ENCODE measurements around the gene NAA15. TPM values are rescaled to one million over a fixed set of nuclear protein-coding genes. Genes with fewer than 3 reads are reported as not detected.

Gene NAA15
- total RNA-seq, 2 donors from 2014 or later = 24.4 to 41.0 TPM

DNA sequence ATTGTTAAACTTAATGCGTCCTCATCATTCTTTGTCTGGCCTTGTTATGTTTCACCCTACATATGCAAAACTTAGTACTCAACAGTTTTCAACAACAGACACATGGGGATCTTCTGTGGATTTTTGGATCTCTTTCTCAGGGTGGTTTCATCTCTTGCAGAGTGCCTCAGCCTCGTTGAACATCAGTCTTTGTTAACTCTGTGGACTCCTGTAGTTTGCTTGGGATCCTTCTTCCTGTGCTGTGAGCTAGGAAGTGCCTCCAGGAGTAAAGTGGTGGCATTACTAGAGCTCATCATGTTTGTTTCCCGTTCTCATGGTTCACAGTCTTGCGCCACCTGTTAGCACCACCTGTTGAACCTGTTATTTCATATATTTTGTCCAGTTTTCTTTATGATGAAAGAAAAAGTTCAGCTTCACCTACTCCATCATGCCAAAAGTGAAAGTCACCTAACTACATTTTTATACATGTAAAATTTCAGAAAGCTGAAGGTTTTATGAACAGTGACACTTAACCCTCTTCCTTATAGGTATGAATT lies 28.4 kb downstream of the NAA15 start:
- Histone ChIP-seq H3K36me3 (no peaks in the 10 kb centered on the region), H3K4me1 (ENCODE audit: control insufficient read depth in 1 of 2, low read depth in 2 of 2) (peaks cover 4 to 19% of the 10 kb centered on the region in 2 donors), H3K4me3 (no peak overlapping the region), H3K27me3 (replicated peaks; ENCODE audit: insufficient read depth) (no peaks in the 10 kb centered on the region), H3K27ac (no peak overlapping the region), H3K9me3 (no peaks in the 10 kb centered on the region)
- DNase-seq (ENCODE audit: low spot score) (no peak), ATAC-seq (ENCODE audit: insufficient number of reproducible peaks, low FRiP score, low read depth) (no peak)
- TF ChIP-seq, protein P1, sequence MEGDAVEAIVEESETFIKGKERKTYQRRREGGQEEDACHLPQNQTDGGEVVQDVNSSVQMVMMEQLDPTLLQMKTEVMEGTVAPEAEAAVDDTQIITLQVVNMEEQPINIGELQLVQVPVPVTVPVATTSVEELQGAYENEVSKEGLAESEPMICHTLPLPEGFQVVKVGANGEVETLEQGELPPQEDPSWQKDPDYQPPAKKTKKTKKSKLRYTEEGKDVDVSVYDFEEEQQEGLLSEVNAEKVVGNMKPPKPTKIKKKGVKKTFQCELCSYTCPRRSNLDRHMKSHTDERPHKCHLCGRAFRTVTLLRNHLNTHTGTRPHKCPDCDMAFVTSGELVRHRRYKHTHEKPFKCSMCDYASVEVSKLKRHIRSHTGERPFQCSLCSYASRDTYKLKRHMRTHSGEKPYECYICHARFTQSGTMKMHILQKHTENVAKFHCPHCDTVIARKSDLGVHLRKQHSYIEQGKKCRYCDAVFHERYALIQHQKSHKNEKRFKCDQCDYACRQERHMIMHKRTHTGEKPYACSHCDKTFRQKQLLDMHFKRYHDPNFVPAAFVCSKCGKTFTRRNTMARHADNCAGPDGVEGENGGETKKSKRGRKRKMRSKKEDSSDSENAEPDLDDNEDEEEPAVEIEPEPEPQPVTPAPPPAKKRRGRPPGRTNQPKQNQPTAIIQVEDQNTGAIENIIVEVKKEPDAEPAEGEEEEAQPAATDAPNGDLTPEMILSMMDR (IDR thresholded peaks at IDR 0.05) = no peak

- TF ChIP-seq, protein P1 (IDR thresholded peaks at IDR 0.05) = no peak
- ATAC-seq (ENCODE audit: insufficient number of reproducible peaks, low FRiP score, low read depth) (no peak), DNase-seq (ENCODE audit: low spot score) (no peak)
- no peak overlapping the region for H3K27ac ChIP-seq
- no peaks in the 10 kb centered on the region for H3K9me3 ChIP-seq
- peaks cover 4 to 15% of the 10 kb centered on the region in 2 donors for H3K4me1 ChIP-seq (ENCODE audit: control insufficient read depth in 1 of 2, low read depth in 2 of 2)
- H3K4me3 ChIP-seq = no peak overlapping the region
- H3K27me3 ChIP-seq (replicated peaks; ENCODE audit: insufficient read depth) = no peaks in the 10 kb centered on the region
- no peaks in the 10 kb centered on the region for H3K36me3 ChIP-seq
Observed at GRCh38 chr4:139330283-139330682, 29.0 kb downstream of the NAA15 start.

GRCh38 chr4:139331185-139331584 lies 29.9 kb downstream of the NAA15 start:
- no peak overlapping the region for H3K27ac ChIP-seq

DNA sequence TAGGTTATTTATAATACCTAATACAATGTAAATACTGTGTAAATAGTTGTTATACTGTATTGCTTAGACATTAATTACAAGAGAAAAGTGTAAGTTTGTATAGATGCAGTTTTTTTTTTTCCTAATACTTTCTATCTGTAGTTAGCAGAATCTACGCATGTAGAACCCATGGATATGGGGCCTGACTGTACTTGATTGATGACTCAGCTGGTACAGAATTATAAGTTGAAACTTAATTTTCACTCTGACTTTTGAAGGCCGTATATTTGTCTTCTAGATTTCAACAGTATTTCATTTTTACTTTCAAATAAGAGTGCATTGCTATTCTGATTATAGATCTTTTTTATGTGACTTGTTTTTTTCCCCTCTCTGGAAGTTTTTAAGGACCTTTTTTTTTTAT lies 31.7 kb downstream of the NAA15 start:
- TF ChIP-seq, protein P1 (IDR thresholded peaks at IDR 0.05) = no peak
- no peak overlapping the region for H3K4me3 ChIP-seq
- peaks cover 4 to 15% of the 10 kb centered on the region in 2 donors for H3K4me1 ChIP-seq (ENCODE audit: control insufficient read depth in 1 of 2, low read depth in 2 of 2)
- no peaks in the 10 kb centered on the region for H3K27me3 ChIP-seq (replicated peaks; ENCODE audit: insufficient read depth)
- no peaks in the 10 kb centered on the region for H3K9me3 ChIP-seq
- H3K36me3 ChIP-seq = no peaks in the 10 kb centered on the region
- ATAC-seq (ENCODE audit: insufficient number of reproducible peaks, low FRiP score, low read depth) (no peak), DNase-seq (ENCODE audit: low spot score) (no peak)
- H3K27ac ChIP-seq = no peak overlapping the region

More at GRCh38 chr4:139331185-139331584, 29.9 kb downstream of the NAA15 start:
- Histone ChIP-seq H3K4me1 (ENCODE audit: control insufficient read depth in 1 of 2, low read depth in 2 of 2) (peaks cover 4 to 15% of the 10 kb centered on the region in 2 donors), H3K27me3 (replicated peaks; ENCODE audit: insufficient read depth) (no peaks in the 10 kb centered on the region), H3K4me3 (no peak overlapping the region), H3K9me3 (no peaks in the 10 kb centered on the region), H3K36me3 (no peaks in the 10 kb centered on the region)
- ATAC-seq (ENCODE audit: insufficient number of reproducible peaks, low FRiP score, low read depth) = no peak
- TF ChIP-seq, protein P1 (IDR thresholded peaks at IDR 0.05) = no peak
- no peak for DNase-seq (ENCODE audit: low spot score)

- no peak overlapping the region for H3K27ac ChIP-seq
- ATAC-seq (ENCODE audit: insufficient number of reproducible peaks, low FRiP score, low read depth) (no peak), DNase-seq (ENCODE audit: low spot score) (no peak)
- H3K36me3 ChIP-seq = peaks cover 10% of the 10 kb centered on the region
- H3K9me3 ChIP-seq = no peaks in the 10 kb centered on the region
- no peaks in the 10 kb centered on the region for H3K27me3 ChIP-seq (replicated peaks; ENCODE audit: insufficient read depth)
- no peaks in the 10 kb centered on the region for H3K4me1 ChIP-seq (ENCODE audit: control insufficient read depth in 1 of 2, low read depth in 2 of 2)
- TF ChIP-seq, protein P1 (IDR thresholded peaks at IDR 0.05) = no peak
- H3K4me3 ChIP-seq = no peak overlapping the region
Observed at GRCh38 chr4:139337612-139338011, 36.3 kb downstream of the NAA15 start.
